NCI-H748 treated with DMSO at 0.1 percent for 48 hours (cell line): ENCODE data around the gene FNDC4.
"Not testable (repeated sequence)": the region's sequence is repeated elsewhere in the genome, so short reads cannot be mapped to it uniquely, and the experiment has no call there.

Experiments used
- DNase-seq: peaks from one replicate; lab custom pipeline; 2025; lab: John Stamatoyannopoulos, UW

Gene FNDC4, protein sequence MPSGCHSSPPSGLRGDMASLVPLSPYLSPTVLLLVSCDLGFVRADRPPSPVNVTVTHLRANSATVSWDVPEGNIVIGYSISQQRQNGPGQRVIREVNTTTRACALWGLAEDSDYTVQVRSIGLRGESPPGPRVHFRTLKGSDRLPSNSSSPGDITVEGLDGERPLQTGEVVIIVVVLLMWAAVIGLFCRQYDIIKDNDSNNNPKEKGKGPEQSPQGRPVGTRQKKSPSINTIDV

DNA sequence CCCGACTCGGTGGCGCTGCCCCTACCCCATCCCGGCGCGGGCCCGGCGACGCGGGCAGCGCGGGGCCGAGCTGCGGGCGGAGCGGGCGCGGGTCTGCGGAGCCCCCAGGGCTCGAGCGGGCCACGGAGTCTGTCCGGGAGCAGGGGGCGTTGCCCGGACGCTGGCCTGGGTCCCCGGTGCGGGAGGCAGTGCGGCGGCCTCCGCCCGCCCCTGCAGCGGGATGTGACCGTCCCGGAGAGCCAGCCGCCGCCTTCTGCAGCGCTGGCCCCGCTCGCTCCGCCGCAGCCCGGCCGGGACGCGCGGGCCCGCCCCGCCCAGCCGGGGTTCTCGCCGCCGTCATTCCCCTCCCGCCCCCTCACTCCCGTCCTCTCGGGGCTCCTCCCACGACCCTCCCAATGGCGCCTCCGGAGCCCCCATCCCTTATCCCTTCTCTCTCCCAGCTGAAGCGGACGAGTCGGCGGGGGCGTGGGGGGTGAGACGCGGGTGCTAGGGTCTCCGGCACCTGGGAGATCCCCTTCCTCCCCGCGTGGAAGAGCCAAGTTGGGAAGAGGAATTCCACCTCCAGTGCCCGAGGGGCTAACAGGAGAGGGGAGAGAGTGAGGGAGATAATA lies at the start of gene FNDC4:
FNDC4 (minus strand) TSS at position 257 of the 611 bp plus-strand sequence. CDS start 521 bp downstream, outside the sequence.
- no peak for DNase-seq

DNA sequence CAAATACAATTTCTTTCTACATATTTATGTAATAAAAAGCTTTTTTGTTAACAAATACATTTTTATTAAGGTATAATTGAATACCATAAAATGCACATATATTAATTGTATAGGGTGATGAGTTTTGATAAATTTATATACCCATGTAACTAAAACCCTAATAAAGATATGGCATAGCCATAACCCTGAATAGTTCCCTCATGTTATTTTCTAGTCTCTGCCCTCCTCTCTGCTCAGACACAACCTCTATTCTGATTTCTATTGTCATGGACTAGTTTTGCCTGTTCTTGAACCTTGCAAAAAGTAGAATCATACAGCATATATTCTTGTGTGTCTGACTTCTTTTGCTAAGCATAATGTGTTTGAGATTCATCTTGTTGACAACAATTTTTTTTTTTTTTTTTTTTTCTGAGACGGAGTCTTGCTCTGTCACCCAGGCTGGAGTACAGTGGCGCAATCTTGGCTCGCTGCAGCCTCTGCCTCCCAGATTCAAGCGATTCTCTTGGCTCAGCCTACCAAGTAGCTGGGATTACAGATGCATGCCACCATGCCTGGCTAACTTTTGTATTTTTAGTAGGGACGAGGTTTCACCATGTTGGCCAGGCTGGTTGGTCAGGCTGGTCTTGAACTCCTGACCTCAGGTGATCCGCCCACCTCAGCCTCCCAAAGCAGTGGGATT lies 49.3 kb upstream of the FNDC4 start:
- DNase-seq: no peak

DNA sequence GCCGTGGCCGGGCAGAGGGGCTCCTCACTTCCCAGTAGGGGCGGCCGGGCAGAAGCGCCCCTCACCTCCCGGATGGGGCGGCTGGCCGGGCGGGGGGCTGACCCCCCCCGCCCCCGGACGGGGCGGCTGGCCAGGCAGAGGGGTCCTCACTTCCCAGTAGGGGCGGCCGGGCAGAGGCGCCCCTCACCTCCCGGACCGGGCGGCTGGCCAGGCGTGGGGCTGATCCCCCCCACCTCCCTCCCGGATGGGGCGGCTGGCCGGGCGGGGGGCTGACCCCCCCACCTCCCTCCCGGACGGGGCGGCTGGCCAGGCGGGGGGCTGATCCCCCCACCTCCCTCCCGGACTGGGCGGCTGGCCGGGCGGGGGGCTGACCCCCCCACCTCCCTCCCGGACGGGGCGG lies 44.6 kb upstream of the FNDC4 start:
- DNase-seq: not testable (repeated sequence)

DNA sequence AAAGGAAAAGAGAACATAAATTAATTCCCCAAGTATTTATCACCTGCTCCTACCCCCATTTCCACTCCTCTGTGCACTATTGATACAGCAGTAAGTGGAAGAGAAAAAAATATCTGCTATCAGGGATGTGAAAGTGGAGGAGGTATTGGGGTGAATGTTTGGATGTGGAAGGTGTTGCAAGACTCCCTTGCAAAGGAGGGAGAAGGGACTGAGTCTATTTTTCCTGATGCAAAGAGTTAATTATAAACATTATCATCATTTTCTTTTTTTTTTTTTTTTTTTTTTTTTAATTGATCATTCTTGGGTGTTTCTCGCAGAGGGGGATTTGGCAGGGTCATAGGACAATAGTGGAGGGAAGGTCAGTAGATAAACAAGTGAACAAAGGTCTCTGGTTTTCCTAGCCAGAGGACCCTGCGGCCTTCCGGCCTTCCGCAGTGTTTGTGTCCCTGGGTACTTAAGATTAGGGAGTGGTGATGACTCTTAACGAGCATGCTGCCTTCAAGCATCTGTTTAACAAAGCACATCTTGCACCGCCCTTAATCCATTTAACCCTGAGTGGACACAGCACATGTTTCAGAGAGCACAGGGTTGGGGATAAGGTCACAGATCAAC lies 43.9 kb upstream of the FNDC4 start:
- DNase-seq: not testable (repeated sequence)

DNA sequence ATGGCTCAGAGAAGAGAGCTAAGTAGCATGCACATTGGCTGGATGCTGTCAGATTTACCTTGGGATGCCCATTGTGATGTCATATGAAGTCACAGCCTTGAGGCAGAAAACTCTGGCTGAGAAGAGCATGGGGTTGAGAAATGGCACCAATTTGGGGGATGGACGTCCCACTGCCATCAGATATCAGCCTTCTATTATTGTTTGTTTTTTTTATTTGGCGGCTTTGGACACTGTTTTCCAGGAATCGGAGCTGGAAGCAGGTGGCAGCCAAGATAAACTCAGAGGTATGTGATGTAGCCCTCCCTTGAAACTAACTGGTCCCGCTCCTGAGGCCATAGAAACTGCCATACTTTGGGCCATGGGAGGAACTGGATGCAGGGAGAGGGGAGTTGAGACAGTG lies 42.3 kb upstream of the FNDC4 start:
- DNase-seq: no peak

DNA sequence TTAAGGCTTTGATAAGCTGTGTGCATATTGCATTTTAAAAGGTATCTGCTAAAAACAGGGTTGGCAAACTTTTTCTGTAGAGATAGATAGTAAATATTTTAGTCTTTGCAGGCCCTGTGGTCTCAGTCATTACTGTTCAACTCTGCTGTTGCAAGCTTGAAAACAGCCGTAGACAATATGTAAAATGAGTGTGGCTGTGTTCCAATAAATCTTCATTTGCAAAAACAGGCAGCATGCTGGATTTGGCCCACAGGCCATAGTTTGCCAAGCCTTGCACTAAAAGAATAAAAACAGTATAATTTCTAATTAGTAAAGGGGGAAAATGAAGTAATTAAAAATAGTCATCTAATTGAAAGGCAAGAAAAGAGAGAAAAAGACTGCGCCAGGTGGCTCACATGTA lies 37.0 kb upstream of the FNDC4 start:
- DNase-seq: no peak

DNA sequence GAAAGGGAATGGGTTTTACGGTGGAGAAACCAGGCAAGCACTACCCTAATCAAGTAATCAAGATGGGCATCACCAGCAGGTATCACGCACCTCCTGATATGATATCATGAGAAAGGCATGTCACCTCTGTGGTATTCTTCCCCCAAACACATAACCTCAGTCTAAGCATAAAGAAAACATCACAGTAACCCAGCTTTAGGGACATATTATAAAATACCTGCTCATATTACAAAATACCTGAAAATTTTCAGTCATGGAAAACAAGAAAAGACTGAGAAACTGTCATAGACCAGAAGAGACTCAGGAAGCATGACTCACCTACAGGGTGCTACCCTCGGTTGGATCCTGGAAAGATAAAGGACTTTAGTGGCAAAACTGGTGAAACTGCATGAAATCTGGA lies 32.2 kb upstream of the FNDC4 start:
- DNase-seq: no peak

DNA sequence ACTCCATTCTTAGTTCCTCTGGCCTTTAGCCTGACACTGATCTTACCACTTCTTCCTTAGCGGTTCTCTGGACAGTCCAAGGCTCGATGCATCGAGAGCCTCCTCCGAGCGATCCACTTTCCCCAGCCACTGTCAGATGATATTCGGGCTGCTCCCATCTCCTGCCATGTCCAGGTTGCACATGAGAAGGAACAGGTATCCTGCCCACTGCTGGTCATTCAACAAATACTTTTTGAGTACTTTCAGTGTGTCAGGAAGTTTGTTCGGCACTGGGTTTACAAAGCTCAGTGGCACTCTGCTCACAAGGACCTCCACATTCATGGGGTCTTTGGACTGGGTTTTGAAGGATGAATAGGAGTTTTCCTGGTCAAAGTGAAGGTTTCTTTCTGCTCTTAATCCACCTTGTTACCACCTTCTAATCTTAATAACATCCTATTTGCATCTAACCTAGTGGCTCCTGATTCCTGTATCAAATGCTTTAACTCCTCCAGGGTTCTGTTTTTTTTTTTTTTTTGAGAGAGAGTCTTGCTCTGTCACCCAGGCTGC lies 27.5 kb upstream of the FNDC4 start:
- DNase-seq: no peak

DNA sequence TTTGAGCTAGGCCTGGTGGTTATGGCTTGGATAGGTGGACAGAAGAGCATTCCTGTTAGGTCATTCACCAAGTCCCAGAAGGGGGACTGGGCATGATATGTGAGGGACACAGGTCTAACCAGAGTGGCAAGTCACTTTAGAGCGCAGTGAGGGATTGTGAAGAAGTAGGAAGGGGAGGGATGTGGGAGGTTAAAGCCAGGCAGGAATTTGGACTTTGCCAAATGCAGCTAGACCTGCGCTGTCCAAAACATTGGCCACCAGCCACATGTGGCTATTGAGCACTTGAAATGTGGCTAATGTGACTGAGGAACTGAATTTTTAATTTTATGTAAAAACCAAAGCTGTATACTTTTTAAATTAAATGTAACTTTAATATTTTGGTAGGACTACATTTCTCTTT lies 25.3 kb upstream of the FNDC4 start:
- no peak for DNase-seq

DNA sequence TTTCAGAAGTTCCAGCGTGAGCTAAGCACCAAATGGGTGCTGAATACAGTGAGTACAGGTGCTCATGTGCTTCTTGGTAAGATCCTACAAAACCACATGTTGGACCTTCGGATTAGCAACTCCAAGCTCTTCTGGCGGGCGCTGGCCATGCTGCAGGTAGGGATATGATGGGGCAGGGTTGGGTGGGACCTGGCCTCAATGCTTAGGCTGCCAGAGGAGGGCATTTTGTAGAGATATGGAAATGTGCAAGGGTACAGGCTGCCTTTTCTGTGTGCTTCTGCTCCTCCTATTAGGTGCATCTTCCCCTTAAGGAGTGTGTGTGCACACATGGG lies 23.7 kb upstream of the FNDC4 start:
- no peak for DNase-seq

DNA sequence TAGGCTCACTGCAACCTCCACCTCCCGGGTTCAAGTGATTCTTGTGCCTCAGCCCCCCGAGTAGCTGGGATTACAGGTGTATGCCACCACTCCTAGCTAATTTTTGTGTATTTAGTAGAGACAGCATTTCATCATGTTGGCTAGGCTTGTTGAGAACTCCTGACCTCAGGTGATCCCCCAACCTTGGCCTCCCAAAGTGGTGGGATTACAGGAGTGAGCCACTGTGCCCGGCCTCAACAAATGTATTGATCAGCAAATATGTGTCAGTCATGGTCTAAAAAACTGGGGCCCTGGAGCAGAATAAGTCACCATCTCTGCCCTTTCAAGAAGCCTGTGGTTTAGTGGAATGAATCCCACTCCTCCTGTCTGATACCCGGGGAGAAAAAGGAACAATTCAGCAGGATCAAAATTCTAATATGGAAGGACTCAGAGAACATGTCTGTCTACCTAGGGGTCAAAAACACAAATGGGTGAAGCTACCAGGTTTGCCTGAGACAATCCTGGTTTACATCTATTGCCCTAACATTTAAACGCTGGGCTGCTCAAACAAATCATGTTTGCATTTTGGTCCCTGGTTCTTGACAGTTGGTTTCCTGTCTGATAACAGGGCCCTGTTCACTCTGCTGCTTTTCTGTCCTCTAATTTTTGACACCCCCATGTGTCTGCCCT lies 23.2 kb upstream of the FNDC4 start:
- DNase-seq: no peak

DNA sequence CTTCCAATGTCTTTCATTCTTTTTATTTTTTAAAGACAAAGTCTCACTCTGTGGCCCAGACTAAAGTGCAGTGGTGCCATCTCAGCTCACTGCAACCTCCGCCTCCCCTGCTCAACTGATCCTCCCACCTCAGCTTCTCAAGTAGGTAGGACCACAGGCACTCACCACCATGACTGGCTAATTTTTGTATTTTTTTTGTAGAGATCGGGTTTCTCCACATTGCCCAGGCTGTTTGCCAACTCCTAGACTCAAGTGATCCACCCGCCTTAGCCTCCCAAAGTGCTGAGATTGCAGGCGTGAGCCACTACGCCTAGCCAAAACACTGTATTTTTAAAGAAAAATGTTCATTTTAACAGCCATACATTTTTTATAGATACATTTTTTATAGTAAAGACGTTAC lies 14.3 kb upstream of the FNDC4 start:
- DNase-seq: no peak

DNA sequence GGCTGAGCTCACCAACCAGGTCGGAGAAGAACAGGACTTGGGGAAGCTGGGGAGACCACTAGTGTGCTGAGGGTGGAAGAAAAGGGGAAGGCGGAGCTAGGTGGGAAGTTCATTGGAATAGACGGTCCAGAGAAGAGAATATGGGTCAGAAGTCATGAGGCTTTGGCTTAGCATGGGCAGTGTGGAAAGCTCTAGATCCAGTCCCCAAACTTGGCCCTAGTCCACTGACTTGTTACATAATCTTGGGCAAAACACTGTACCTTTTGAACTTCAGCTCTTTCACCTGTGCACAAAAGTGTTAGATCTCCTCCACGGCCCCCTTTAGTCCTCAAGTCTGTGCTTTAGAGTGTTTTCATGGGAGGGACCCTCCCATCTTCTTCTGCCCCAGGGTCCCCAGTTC lies 12.3 kb upstream of the FNDC4 start:
- DNase-seq: no peak

DNA sequence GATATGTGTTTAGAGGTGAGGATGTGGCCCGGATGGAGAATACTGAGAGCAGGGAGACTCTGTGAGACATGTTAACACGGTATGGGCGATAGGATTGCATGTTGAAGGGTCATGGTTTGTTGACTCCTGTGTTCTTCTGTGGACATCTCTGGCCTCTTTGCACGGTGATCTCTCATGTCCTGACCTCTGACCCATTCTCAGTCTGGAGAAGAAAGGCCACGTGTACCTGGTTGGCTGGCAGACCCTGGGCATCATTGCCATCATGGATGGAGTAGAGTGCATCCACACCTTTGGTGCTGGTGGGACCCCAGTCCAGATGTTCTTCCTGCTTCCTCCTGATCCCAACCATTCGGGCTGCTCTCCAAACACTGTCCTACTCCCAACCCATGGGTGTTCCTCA lies 11.6 kb upstream of the FNDC4 start:
- DNase-seq: no peak

DNA sequence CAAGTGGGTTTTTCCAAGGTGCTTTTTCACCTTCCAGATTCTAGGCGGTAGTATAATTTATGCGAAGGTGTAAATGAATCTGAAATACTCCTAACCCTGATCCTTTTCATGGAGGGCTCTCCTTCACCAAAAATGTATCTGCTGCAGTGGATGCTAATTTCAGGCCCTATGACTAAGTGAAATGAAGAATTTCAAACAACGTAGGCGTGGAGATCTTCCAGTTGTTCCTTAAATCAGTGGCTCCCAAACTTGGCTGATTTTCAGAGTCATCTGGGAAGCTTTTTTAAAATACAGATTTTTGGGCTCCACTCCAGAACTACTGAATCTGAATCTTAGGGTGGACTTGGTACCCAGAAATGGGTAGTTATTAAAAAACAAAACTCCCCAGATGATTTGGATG lies 7.1 kb upstream of the FNDC4 start:
- no peak for DNase-seq

DNA sequence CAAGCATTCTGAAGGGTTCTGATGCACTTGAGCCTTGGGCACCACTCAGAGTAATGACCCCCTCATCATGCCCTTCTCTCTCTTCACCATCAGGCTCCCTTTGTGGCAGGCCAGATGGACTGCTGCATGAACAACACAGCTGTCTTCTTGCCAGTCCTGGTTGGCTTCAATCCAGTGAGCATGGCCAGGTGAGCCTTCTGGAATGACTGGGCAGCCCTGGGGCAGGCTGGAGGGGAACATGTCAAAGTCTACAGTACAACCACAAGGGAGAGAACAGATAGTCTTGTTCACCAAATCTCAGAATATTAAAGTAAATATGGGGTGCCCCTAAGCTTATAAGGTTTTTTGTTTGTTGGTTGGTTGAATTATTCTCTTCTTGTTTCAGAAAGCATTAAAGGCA lies 6.0 kb upstream of the FNDC4 start:
- no peak for DNase-seq

DNA sequence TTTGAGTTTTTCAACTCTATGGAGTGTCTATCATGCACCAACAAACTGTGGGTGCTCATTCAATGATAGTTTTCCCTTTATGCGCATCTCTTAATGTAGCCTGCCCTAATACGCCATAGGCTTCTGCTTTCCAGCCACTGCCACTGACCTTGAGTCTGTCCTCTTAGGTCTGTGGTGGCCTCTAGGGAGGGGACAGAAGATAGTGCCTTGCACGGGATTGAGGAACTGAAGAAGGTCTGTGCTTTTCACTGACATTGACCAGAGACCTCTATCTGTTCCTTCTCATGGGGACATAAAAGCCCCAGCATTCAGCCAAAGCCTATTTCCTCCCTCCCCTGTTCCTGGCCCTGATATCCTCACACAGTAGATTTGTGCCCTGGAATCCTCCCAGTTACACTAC lies 4.0 kb upstream of the FNDC4 start:
- no peak for DNase-seq

DNA sequence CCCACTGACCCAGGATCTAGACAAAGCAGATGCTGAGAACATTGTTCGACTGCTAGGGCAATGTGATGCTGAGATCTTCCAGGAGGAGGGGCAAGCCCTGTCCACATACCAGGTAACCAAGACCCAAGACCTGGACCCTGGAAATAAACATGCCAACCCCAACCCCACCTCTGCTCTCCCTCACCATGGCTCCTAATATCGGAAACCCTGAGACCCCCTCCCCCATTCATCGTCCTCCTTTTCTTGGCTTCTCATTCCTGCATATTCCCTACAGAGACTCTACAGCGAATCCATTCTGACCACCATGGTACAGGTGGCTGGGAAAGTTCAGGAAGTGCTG lies 2.3 kb upstream of the FNDC4 start:
- DNase-seq: no peak

DNA sequence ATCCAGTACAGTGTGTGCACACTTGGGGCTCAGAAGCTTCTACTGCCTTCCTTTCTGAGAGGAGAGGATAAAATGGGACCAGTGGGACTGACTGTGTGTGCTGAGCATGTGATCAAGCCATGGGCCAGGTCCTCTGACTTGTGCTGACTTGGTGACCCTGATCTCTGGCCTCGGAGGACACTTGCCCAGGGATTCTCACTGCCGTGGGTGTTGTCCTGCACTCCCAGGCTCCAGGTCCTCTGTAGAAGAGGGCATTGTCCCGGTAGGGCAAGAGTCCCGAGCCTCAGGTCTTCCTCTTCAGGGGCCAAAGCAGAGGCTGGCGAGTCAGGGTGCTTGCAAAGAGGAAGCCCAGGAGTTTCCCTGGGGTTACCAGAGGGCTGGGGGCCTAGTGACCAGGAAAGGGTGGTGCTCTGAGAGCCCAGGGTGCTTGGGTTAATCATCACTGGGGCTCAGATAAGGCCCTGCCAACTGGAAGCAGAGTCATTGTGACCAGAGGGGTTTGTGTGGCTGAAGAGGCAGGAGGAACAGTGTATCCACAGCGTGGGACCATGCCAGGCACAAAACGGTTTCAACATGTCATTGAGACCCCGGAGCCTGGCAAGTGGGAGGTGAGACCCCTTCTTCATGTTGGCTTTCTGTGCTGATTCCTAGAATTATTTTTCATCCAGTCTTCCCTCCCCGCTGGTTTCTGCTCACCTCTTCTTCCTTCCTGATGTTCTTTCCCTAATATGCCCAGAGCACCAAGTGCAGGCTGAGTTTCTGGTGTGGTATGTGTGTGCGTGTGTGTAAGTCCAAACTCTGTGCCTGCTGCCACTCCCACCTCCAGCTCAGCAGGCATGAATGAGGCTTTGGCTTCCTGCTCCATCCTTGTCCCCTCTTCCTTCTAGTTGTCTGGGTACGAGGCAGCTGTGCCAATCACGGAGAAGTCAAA lies 1.6 kb upstream of the FNDC4 start, which contains the start of gene GCKR:
GCKR (plus strand) TSS at position 483 of the 931 bp plus-strand sequence; CDS start at position 549, 66 bp downstream.
- no peak for DNase-seq

DNA sequence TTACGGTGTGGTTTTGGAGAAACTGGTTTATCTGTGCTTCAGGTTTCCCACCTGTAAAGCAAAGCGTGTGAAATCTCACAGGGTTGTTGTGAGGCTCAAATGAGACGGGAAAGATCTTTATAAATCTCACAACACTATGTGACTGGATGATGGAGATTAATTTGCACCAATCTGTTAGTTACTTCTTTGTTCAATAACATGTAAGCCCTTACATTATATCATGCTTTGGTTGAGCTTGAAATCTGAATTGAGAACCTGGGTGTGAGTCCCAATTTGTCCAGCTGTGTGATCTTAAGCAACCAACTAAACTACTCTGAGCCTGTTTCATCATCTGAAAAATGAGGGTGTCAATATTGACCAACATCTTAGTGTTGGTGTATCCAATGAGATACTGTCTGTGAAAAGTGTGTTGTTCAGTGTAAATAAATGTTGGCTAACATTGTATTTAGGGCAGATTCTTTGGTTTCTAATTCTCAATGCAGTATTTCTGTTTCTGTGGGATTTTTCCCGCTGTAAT lies 898 bp upstream of the FNDC4 start:
- DNase-seq: no peak

DNA sequence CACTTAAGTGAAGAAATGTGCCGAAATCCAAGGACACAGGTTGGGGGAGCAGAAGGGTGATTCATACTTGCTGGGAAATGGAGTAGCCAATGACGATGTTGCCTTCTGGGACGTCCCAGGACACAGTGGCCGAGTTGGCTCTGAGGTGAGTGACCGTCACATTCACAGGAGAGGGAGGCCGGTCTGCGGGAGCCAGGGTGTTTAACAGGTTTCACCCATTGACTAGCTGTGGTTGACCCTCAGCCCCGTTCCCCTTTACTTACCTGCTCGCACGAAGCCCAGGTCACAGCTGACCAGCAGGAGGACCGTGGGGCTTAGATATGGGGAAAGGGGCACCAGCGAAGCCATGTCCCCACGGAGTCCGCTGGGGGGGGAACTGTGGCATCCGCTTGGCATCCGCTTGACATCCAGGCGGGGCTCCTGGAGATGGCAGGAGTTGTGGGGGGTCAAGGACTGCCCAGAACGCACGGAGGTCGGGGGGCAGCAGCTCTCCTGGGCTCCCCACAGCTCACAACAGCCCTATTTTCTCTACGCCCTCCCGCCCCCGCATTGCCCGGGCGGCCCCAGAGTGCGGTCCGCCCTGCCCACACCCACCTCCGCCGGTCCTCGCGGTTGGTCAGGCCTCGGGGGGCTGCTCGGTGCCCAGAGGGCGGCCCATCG lies 586 bp downstream of the FNDC4 start:
- no peak for DNase-seq
